Fibroblast of villous mesenchyme (primary cell): ENCODE measurements around the gene C3. TPM values are rescaled to one million over a fixed set of nuclear protein-coding genes. Genes with fewer than 3 reads are reported as not detected.

ENCODE experiments used
- DNase-seq: peaks from one replicate; pipeline ENCODE4 v3.0.0-alpha.2; 2010; ENCODE audit warnings: low read depth
- H3K4me3 ChIP-seq: 2 replicates; pipeline ENCODE4 v1.5.1; 2011; ENCODE audit warnings: low read depth, mild to moderate bottlenecking, low read length
- CTCF ChIP-seq: IDR thresholded peaks from 2 replicates; pipeline ENCODE4 v1.5.1; 2012; ENCODE audit warnings: low read depth, mild to moderate bottlenecking, low read length; ENCODE audit not compliant: insufficient read depth
- total RNA-seq: library from RNA; depleted of rRNA; stranded (reverse); fragments of >200 nt; gene quantifications from 2 replicates; pipeline ENCODE4 v1.2.3, GENCODE V29; 2012

Gene C3
- 1.6 and 76.0 TPM in 2 replicates for total RNA-seq

- TF ChIP-seq CTCF: no peak
- DNase-seq: peak; percentile 44
- H3K4me3 ChIP-seq: no peak within 1 kb of the TSS
Observed at GRCh38 chr19:6720369-6721137, at the start of gene C3. Gene C3 (minus strand): TSS chr19:6720650. CDS start chr19:6720589, 61 bp downstream.

GRCh38 chr19:6769006-6769619 is 48.7 kb upstream of the C3 start:
- TF ChIP-seq CTCF: peak; percentile 51
- peak; percentile 42 for DNase-seq
- no peak overlapping the region for H3K4me3 ChIP-seq

- H3K4me3 ChIP-seq: no peak overlapping the region
- no peak for TF ChIP-seq CTCF
- no peak for DNase-seq
Observed at GRCh38 chr19:6768236-6768785, 47.9 kb upstream of the C3 start.

- peak within 1 kb of the TSS; percentile 34 for H3K4me3 ChIP-seq
- peak; percentile 37 for DNase-seq
- no peak for TF ChIP-seq CTCF
Observed at GRCh38 chr19:6767357-6768235, 47.1 kb upstream of the C3 start, which contains the start of gene SH2D3A. Gene SH2D3A (minus strand): TSS chr19:6767435. CDS start chr19:6763748, 3,687 bp downstream.

GRCh38 chr19:6767081-6767356 is 46.6 kb upstream of the C3 start:
- no peak for TF ChIP-seq CTCF
- no peak for DNase-seq
- peak overlapping the region; percentile 34 for H3K4me3 ChIP-seq

GRCh38 chr19:6766357-6767080 is 46.1 kb upstream of the C3 start:
- no peak for TF ChIP-seq CTCF
- H3K4me3 ChIP-seq: no peak overlapping the region
- DNase-seq: no peak
